ENCODE measurements around the gene CCM2L. TPM values are rescaled to one million over a fixed set of nuclear protein-coding genes. Genes with fewer than 3 reads are reported as not detected.
"Not testable (repeated sequence)": the region's sequence is repeated elsewhere in the genome, so short reads cannot be mapped to it uniquely, and the experiment has no call there.

Gene CCM2L
- total RNA-seq, 2 donors from 2014 or later: 5.2 to 7.8 TPM

- Histone ChIP-seq H3K36me3 (ENCODE audit: control insufficient read depth, insufficient read depth, low read length) (no peaks in the 10 kb centered on the region), H3K27me3 (ENCODE audit: control insufficient read depth, insufficient read depth, low read length, poor library complexity, severe bottlenecking) (peaks cover 17% of the 10 kb centered on the region), H3K27ac (ENCODE audit: low read depth, low read length) (no peak overlapping the region), H3K9me3 (ENCODE audit: control insufficient read depth, low read length) (no peaks in the 10 kb centered on the region), H3K4me3 (ENCODE audit: low read length) (no peak overlapping the region), H3K9ac (ENCODE audit: extremely low read depth, low read length, poor library complexity, severe bottlenecking) (no peak overlapping the region), H3K4me1 (ENCODE audit: control insufficient read depth, insufficient read depth, low read length) (no peaks in the 10 kb centered on the region)
- H3K36me3 Mint-ChIP-seq (ENCODE audit: low read depth): no peaks in the 10 kb centered on the region
- no peak for TF ChIP-seq CTCF (conservative IDR thresholded peaks at IDR 0.05)
- H3K4me3 Mint-ChIP-seq: no peak overlapping the region
- DNase-seq: no peak
- no peaks in the 10 kb centered on the region for H3K9me3 Mint-ChIP-seq
- H3K4me1 Mint-ChIP-seq: peaks cover 4% of the 10 kb centered on the region
- H3K27ac Mint-ChIP-seq: no peak overlapping the region
- peaks cover 66% of the 10 kb centered on the region for H3K27me3 Mint-ChIP-seq (ENCODE audit: insufficient read depth)
- WGBS, 2 experiments (ENCODE audit: insufficient coverage in 1 of 2, insufficient read length in 1 of 2): 88% methylated on average over 2 of the region's 2 CpGs; no CpG with 5 or more reads in 1 of the 2 experiments
Measured at GRCh38 chr20:32033316-32033715, 23.1 kb downstream of the CCM2L start.

GRCh38 chr20:32033721-32034120, 23.5 kb downstream of the CCM2L start:
- not testable (repeated sequence) for H3K36me3 ChIP-seq (ENCODE audit: control insufficient read depth, insufficient read depth, low read length); H3K9me3 ChIP-seq (ENCODE audit: control insufficient read depth, low read length); H3K27ac ChIP-seq (ENCODE audit: low read depth, low read length); H3K4me1 Mint-ChIP-seq; H3K4me3 ChIP-seq (ENCODE audit: low read length); H3K9ac ChIP-seq (ENCODE audit: extremely low read depth, low read length, poor library complexity, severe bottlenecking); H3K4me3 Mint-ChIP-seq; H3K9me3 Mint-ChIP-seq; DNase-seq; H3K4me1 ChIP-seq (ENCODE audit: control insufficient read depth, insufficient read depth, low read length); H3K36me3 Mint-ChIP-seq (ENCODE audit: low read depth); H3K27ac Mint-ChIP-seq
- H3K27me3 Mint-ChIP-seq (ENCODE audit: insufficient read depth): peaks cover 66% of the 10 kb centered on the region
- 91 to 96% methylated on average over 2 to 3 of the region's 3 CpGs for WGBS, 2 experiments (ENCODE audit: insufficient coverage in 1 of 2, insufficient read length in 1 of 2)
- peaks cover 17% of the 10 kb centered on the region for H3K27me3 ChIP-seq (ENCODE audit: control insufficient read depth, insufficient read depth, low read length, poor library complexity, severe bottlenecking)

GRCh38 chr20:32034581-32035425, 24.6 kb downstream of the CCM2L start:
- peak; percentile 54 for TF ChIP-seq CTCF (conservative IDR thresholded peaks at IDR 0.05)
- peaks cover 17% of the 10 kb centered on the region for H3K27me3 ChIP-seq (ENCODE audit: control insufficient read depth, insufficient read depth, low read length, poor library complexity, severe bottlenecking)
- no peaks in the 10 kb centered on the region for H3K4me1 ChIP-seq (ENCODE audit: control insufficient read depth, insufficient read depth, low read length)
- no peaks in the 10 kb centered on the region for H3K36me3 ChIP-seq (ENCODE audit: control insufficient read depth, insufficient read depth, low read length)
- H3K36me3 Mint-ChIP-seq (ENCODE audit: low read depth): no peaks in the 10 kb centered on the region
- 92 to 95% methylated on average over 6 to 9 of the region's 9 CpGs for WGBS, 2 experiments (ENCODE audit: insufficient coverage in 1 of 2, insufficient read length in 1 of 2)
- H3K27me3 Mint-ChIP-seq (ENCODE audit: insufficient read depth): peaks cover 61% of the 10 kb centered on the region
- no peak overlapping the region for H3K27ac ChIP-seq (ENCODE audit: low read depth, low read length)
- H3K27ac Mint-ChIP-seq: no peak overlapping the region
- DNase-seq: no peak
- no peak overlapping the region for H3K4me3 ChIP-seq (ENCODE audit: low read length)
- H3K9me3 ChIP-seq (ENCODE audit: control insufficient read depth, low read length): no peaks in the 10 kb centered on the region
- H3K9ac ChIP-seq (ENCODE audit: extremely low read depth, low read length, poor library complexity, severe bottlenecking): no peak overlapping the region
- no peaks in the 10 kb centered on the region for H3K4me1 Mint-ChIP-seq
- H3K9me3 Mint-ChIP-seq: no peaks in the 10 kb centered on the region
- H3K4me3 Mint-ChIP-seq: no peak overlapping the region
